GM21390 (cell line): ENCODE measurements around the gene REM2.
A peak's percentile ranks its signal among the peaks of the same experiment; 100 is the strongest.
"Not testable (repeated sequence)": the region's sequence is repeated elsewhere in the genome, so short reads cannot be mapped to it uniquely, and the experiment has no call there.

Experiments used
- ATAC-seq: cut with Tn5 transposase; IDR thresholded peaks from one replicate; pipeline ENCODE4 v1.9.1; 2021; ENCODE audit not compliant: unreplicated experiment

Gene REM2

DNA sequence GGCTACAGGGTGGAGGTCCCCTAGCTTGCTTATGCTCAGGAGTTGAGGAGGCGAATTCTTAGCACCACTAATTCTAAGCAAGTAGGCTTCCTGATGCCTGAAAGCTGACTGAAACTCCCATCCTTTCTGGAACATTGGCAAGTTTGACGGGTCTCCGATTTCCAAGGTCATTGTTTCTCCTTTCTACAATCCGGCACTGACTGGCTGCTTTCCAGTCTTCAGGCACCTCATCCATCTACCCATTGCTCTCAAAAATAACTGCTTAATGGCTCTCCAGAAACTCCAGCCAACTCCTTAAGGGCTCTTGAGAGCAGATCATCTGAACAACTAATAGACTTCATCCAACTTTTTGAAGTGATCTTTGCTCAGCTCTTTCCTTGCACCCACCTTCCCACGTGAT is 13.3 kb downstream of the REM2 start:
- ATAC-seq = no peak

DNA sequence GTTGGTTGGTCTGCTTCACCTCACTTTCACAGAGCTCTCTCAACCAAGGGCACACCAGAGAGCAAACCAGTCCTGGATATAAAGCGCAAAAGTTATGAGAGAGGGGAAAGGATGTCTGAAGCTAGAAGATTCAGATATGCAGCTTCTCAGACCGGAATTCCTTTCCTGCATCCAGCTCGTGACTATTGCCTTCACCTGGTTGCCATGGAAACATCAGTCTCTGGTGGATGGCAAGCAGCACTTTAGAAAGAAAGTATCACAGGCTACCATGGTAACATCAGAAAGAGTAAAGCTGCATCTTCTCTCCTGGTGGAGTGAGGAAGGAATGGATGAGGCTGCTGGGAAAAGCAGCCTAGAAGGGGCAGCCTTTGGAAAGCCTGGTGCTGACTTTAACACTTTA is 13.7 kb downstream of the REM2 start:
- no peak for ATAC-seq

DNA sequence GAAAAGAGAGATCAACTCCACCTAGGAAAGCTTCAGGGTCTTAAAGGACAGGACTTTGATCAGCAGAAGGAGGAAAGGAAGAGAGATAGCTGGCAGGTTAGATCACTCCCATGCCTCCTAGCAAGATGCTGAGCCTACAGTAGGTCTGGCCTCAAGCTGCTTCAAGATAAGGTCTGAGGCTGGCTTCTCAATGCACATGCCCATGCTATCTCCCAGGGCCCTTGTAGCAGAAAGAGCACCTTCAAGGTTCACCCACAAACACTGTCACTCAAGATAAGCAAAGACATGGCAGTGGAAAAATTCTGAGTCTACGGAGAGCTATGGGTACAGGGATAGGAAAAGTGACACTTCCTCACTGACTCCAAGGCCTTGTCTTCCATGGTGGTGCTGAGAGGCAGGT is 14.3 kb downstream of the REM2 start:
- ATAC-seq = no peak

DNA sequence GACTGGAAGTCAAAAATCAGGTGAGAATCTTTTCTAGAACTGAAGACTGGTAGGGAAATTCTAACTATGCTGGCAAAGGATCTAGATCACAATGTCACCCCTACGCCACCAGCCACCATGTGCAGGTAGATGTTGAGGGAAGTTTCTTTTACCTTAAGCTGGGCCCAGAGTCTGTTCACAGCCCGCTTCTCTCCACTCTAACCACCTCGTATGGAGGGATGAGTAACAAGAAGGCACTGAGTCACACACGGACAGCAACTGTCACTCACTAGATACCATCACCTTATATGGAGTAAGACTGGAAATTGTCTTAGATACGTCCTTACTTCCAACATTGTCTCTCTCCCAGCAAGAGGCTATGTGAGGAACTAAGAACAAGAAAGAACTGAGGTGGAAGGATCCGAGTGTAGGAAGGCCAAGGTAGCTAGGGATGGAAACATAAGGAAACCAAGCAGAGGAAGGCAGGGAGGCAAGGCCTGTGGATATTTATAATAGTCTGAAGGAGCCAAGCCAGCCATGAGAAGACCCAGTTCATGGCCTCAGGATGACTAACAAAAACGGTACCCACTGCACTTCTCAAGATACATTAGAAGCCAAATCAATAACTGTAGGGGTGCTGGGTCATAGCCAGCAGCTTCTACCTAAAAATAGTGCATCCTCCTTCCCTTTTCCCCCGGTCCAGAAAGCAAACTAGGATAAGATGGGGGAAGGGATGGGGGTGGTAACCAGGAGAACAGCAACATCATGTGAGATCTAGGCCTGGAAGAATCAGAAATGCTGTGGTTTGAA is 15.5 kb downstream of the REM2 start:
- no peak for ATAC-seq

DNA sequence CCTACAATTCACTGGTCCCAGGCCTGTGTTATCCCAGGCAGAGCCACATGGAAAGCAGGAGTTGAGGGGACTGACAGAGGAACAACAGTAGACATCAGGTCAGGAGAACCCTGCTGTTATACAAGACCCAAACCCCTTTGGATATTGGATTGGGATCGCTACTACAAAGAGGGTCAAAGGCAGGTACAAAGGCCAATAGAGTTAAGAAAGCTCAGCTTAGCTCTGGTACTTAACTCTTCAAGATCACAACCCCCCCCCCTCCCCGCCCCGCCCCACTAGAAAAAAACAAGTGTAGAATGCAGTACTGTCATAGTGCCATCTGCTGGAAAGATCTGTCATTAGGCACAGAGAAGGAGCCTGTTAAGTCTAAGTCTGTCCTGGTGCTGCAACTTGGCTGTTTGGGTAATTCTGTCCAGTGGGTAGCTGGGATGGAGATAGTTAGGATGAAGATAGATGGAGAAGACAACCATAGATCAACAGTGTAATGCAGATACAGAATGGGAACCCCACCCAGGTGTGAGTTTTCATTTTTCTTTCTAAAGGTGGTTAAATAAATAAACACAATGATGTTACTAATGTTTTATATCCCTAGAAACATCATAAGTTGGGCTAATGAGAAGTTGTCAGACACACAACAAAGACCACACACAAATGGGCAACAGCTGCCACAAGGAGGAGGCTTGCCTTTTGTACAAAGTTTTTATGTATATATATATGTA is 17.2 kb downstream of the REM2 start:
- ATAC-seq = peak; percentile 51

DNA sequence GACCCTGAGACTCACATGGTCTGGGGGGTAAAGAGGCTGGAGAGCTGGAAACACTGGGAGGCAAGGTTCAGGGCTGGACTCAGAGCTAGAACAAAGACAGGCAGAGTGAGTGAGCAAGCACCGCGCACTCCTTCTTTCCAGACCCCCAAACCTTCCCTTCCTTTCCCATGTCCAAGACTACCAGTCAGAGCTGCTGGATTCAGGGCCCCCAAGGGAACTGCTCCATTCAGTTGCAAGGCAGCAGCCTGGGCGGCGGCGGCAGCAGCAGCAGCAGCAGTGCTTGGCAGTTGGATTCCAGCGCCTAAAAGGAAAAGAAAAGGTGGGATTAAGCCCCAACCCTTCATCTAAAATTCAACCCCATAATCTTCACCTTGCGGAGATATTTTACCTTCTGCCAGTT is 18.8 kb downstream of the REM2 start:
- no peak for ATAC-seq

DNA sequence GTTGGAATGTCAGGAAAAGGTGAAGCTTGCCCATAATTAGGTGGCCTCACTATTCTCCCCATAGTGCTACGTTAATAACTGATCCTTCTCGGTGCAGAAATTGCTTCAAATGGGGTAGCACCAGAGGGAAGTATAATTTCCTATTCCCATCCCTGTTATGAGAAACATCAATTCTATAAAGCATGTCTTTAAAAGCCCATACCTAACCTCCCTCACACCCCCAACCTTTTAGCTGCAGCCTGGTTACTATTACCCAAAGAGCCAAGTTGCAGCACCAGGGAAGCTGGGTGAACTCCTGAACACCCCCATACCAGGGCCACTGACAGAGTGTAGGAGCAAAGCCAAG is 20.7 kb downstream of the REM2 start:
- ATAC-seq = no peak

DNA sequence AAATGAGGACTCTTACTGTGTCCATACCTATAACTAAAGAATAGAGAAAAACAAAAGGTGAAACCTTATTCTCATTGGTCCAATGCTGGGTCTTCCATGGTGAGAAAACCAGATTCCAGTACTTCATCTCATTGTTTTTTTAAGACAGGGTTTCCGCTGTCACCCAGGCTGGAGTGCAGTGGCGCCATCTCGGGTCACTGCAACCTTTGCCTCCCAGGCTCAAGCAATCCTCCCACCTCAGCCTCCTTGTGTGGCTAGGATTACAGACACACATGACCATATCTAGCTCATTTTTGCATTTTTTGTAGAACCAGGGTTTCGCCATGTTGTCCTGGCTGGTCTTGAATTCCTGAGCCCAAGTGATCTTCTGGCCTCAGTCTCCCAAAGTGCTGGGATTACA is 22.6 kb downstream of the REM2 start:
- ATAC-seq = no peak

DNA sequence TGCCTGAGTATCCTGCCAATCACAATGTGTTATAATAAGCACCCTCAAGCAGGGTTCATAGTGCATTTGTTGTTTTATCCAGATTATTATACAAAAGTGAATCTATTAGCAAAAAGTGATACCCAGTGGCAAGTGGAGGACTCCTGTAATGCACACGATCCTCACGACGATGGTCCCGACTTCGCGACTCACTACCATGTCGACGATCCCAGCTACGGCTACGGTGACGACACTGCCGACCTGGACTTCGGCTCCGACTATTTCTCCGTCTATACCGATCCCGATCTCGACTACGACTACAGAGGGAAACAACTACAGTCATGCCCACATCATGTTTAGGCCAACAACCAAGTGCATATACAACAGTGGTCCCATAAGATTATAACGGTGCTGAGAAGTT is 23.1 kb downstream of the REM2 start:
- no peak for ATAC-seq

DNA sequence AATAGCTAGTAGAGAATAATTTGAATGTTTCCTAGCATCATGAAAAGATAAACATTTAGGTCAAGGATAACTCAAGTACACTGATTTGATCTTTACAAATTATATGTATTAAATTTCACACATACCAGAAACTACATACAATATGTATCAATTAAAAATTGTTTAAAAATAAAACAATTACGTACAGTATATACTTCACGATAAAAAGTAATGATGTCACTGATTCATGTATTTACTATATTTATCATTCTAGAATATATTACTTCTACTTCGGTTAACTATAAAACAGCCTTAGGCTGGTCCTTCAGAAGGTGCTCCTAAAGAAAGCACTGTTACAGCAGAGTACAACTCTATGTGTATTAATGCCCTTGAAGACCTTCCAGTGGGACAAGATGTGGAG is 24.4 kb downstream of the REM2 start:
- ATAC-seq = no peak

DNA sequence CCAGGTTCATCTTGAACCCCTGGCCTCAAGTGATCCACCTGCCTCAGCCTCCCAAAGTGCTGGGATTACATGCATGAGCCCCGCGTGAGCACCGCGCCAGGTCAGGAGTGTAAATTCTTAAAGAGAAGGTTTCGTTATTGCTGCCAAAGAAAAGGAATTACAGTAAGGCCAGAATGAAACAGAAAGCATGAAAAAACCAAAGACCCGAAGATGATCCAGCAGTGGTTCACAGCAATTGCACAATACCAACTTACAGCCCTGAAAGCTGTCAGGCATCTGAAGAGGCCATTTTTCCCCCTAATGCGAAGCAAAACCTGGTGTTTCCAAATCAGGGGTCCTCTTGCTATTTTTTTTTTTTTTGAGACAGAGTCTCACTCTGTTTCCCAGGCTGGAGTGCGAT is 25.6 kb downstream of the REM2 start:
- no peak for ATAC-seq

DNA sequence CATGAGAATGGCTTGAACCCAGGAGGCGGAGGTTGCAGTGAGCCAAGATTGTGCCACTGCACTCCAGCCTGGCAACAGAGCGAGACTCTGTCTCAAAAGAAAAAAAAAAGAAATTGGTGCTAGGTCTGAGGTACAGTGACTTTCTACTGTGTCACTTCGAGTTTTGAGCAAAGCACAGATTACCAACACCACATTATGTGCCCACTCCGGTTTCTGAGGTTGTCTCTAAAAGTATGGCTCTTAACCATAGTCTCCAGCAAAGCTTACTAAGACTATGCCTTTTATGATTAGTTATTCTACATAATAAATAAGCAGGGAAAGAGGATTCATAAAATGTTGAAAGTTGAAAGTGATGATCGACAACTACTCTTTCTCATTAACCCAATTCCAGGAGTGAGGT is 27.9 kb downstream of the REM2 start:
- no peak for ATAC-seq

DNA sequence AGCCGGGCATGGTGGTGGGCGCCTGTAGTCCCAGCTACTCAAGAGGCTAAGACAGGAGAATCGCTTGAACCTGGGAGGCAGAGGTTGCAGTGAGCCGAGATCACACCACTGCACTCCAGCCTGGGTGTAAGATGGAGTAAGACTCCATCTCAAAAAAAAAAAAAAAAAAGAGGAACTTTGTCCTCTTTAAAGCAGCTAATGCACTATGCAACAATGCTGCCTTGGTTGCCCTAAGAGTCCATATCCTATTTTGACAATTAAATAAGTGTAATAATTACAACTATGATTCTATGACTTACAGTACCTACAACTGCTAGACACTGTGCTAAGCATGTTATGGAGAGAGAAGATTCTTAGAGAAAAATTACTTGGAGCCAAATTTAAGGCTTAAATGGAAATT is 31.8 kb downstream of the REM2 start:
- ATAC-seq = not testable (repeated sequence)

DNA sequence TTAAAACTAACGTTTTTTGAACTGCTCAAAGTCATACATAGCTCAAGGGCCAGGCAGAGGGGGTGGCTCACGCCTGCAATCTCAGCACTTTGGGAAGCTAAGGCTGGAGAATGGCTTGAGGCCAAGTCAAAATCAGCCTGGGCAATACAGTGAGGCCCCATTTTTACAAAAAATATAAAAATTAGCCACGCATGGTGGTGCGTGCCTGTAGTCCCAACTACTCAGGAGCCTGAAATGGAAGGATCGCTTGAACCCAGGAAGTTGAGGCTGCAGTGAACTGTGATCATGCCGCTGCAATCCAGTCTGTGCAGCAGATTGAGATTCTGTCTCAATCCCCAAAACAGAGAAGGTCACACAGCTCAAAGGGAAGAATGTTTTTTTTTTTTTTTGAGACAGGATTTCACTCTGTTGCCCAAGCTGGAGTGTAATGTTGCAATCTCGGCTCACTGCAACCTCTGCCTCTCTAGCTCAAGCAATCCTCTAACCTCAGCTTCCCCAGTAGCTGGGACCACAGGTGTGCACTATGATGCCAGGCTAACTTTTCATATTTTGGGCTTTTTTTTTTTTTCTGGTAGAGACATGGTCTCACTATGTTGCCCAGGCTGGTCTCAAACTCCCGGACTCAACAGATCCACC is 33.0 kb downstream of the REM2 start:
- ATAC-seq = no peak

DNA sequence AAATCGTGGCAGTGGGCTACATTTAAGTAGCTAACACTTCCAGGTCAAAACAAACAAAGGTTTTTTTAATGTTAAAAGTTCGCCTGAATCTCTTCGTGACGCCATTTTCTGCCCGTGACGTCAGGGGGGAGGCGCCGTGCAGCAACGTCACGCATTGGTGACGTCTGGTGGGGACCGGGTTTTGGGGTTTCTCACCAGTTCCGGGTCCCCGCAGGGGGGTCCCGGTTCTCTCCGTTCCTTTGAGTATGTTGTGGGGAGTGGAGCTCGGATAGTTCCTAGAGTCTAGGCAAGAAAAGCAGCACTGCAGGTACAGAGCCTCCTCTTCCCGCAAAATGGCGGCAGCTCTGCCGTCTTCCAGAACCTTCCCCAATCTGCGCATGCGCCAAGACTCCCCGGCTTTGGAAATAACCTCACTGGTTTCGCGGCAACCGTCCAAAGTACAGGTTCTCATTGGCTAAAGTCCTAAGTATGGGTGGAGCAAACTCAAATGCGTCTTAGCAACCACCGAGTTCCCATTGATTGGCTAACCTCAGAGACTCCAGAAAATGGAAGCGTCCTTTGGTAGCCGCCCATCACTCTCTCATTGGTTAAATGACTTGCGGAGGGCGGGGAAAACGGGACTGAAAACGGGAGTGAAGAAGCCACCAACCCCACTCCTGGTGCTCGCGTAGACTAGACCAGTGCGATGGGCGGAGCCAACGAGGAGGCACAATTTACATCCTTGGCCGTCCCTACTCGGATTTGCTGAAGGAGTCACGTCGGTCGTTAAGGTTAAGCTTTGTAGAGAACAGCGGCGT is 36.0 kb downstream of the REM2 start, which contains the start of gene RBM23:
TSS of gene RBM23 (minus strand) at position 346 of the 797 bp plus-strand sequence.
- peak; percentile 89 for ATAC-seq

DNA sequence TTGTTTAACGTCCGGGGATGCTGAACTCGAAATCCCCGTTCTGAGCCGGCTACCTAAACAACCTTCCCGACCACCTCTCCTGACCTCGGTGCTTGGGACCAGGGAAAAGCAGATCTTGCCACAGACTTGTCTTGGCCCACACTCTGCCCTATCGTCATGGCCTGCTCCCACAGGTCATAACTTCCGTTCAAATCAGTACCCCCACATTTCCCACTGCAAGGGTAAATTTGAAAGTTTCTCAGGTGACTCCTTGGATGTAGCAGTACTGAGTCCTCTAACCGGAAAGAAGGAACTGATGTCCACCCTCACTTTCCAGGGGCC is 36.5 kb downstream of the REM2 start:
- peak; percentile 3 for ATAC-seq

DNA sequence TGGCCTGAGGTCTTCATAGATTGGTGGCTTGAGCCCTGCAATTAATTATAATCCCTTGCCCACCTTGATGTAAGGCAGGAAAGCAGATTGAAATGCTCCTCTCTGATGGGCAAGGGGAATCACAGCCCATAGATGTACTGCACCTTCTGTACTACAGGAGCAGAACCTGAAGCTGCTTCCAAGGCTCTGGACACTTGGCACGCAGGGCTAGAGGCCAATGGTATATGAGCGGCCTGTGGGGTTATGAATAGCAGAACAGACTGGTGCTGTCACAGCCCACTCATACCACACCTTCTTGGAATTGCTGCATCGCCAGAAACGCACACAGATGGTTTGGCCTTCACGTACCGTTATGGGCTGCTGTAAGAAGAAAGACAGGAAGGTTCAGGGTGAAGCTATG is 37.7 kb downstream of the REM2 start:
- ATAC-seq = no peak

DNA sequence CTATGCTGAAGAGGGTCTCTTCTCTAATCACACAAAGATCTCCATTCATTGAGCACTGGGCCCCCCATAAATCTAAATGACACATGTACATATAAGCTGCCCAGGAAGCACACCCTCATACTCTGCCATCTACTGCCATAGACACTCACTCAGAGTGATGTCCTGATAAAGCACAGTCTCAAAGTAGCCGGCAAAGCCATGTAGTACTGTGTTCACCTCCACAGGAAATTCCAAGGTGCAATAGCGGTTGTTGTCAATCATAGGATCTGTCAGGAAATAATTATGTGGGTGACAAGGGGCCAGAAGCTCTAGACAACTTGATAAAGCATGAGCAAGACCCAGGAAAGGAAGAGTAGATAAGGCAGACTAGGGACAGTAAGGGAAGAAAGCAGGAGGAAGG is 39.3 kb downstream of the REM2 start:
- ATAC-seq = no peak

DNA sequence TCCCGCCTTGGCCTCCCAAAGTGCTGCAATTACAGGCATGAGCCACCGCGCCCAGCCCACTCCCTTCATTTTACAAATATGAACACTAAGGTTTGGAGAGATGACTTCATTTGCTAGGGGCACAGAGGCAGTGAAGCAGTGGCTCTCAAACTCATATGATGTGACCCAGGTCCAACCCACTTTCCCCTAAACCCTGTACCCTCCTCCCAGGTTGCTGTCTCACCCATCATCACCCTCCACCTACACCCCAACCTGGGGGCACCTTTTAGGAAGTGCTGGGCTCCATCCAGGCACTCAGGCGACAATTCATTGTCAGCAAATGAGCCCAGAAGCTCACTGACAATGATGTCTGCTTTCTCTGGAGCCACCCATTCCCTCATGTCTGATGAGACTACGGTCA is 40.7 kb downstream of the REM2 start:
- ATAC-seq = no peak

DNA sequence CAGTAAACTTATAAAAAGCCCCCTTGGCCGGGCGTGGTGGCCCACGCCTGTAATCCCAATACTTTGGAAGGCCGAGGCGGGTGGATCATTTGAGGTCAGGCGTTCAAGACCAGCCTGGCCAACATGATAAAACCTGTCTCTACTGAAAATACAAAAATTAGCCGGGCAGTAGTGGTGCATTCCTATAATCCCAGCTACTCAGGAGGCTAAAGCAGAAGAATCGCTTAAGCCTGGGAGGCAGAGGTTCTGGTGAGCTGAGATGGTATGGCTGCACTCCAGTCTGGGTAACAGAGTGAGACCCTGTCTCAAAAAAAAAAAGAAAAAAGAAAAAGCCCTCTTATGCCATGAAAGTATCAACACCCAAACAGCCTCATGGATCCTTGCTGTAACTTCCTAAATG is 42.5 kb downstream of the REM2 start:
- ATAC-seq = no peak

DNA sequence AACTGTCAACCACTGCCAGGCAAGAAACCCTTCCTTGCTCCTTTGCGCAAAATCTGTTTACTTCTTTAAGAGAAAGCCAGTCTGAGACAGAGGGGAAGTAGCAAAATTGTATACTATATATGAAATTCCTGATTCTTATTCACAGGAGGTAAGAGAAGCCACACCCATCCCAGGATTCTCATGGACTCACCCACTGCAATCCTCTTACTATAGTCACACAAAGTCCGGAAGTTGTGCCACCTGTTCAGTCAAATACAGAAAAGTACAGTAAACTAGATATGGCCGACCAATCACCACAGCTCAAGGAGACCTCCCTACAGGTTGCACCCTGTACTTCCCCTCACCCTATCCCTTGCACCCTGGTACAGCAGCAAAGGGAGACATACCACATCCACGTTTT is 43.3 kb downstream of the REM2 start:
- ATAC-seq = no peak
